Fibroblast of mammary gland (primary cell): Measurements from ENCODE around the gene SUPT3H.

ENCODE experiments used
- DNase-seq: peaks from one replicate; pipeline ENCODE4 v3.0.0-alpha.2; 2010; ENCODE audit warnings: low read depth
- H3K4me3 ChIP-seq: 2 replicates; pipeline ENCODE4 v1.5.1; 2011; ENCODE audit warnings: low read depth, mild to moderate bottlenecking, low read length, moderate library complexity; ENCODE audit not compliant: control insufficient read depth
- CTCF ChIP-seq: conservative IDR thresholded peaks from 2 replicates; pipeline ENCODE4 v1.5.1; 2011; ENCODE audit warnings: low read depth, low read length, inconsistent platforms; ENCODE audit not compliant: control insufficient read depth, insufficient read depth

Gene SUPT3H

GRCh38 chr6:44800171-44800783 lies 577.5 kb downstream of the SUPT3H start:
- H3K4me3 ChIP-seq: no peak overlapping the region
- DNase-seq: peak; percentile 51
- TF ChIP-seq CTCF: no peak

- no peak for TF ChIP-seq CTCF
- DNase-seq: no peak
- no peak overlapping the region for H3K4me3 ChIP-seq
These were observed 580.0 kb downstream of the SUPT3H start for GRCh38 chr6:44797746-44798145.

GRCh38 chr6:44795326-44795725 lies 582.4 kb downstream of the SUPT3H start:
- no peak for TF ChIP-seq CTCF
- DNase-seq: no peak

GRCh38 chr6:44789806-44790205 lies 587.9 kb downstream of the SUPT3H start:
- DNase-seq: no peak
- no peak overlapping the region for H3K4me3 ChIP-seq
- no peak for TF ChIP-seq CTCF

More at GRCh38 chr6:44795326-44795725, 582.4 kb downstream of the SUPT3H start:
- no peak overlapping the region for H3K4me3 ChIP-seq

GRCh38 chr6:44789061-44789460 lies 588.7 kb downstream of the SUPT3H start:
- TF ChIP-seq CTCF: no peak
- no peak overlapping the region for H3K4me3 ChIP-seq
- no peak for DNase-seq

GRCh38 chr6:44788387-44788981 lies 589.2 kb downstream of the SUPT3H start:
- no peak for DNase-seq

More at GRCh38 chr6:44788387-44788981, 589.2 kb downstream of the SUPT3H start:
- H3K4me3 ChIP-seq: no peak overlapping the region
- TF ChIP-seq CTCF: no peak
